GM19240 (cell line): Measurements from ENCODE around the gene AGPAT1.
"Not testable (repeated sequence)": the region's sequence is repeated elsewhere in the genome, so short reads cannot be mapped to it uniquely, and the experiment has no call there.

ENCODE experiments used
- DNase-seq: peaks from one replicate; pipeline ENCODE4 v3.0.0; 2011; ENCODE audit warnings: low spot score; ENCODE audit not compliant: insufficient read length

The AGPAT1 gene

DNA sequence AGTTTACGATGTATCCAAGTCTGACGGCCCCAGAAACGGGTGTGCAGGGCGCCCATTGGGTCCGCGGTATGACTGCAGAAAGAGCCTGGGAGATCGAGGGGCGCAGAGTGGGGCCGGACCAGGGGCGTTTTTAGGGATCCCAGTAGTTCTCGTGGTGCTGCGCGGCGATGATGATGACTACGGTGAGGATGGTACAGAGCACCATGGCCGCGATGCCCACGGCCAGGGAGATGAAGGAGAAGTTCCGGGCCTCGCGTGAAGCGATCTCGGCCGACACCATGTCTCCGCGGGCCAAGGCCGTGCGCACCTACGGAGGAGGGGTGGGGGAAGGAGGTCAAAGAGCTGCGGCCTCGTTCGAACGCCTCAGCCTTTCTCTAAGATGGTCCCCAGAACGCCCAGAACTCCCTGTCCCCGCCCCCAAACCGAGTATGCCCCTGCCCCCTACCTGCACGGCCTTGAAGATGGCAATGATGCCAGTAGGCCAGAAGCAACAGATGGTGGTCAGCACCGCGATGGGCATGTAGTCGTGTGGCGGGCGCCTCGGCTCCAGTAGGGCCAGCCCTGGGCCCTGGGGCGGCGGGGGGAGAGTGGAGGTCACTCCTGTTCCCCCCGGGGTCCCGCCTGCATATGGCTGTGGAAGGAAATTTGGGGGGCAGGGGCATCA lies 26.7 kb downstream of the AGPAT1 start:
- no peak for DNase-seq

DNA sequence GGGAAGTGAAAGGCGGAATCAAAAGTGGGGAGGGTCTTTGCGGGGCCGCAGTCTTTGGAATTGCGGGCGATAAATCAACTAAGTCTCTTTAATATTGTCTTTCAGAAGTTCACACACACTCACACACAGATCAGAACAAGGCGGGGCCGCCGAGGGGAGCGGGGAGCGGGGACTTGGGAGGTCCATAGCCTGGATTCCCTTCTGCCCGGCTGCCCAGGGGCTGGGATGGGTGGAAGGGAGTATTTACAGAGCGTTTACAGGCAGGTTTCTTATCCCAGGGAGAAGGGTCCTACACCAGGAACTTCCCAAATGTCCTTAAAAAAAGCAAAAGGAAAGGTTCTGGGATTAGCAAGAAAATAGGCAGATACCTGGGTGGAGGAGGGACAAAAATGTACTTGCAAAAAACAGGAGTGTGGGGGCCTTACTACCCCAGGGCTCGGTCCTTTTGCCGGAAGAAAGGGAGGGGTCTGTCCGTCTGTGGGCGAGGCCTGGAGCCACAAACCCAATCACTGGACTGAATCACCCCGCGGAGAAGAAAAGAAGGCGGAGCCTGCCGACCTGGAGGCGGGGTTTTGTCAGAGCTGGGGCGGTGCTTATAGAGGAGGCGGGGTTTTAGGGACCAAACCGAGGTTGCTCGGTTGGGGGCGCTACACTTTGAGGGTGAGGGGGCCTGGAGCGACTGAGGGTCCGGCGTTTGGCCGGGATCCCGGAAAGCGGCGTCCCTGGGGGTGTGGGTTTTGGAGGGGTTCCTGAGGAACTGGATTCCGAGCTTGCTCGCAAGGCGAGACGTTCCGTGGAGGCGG lies 27.4 kb downstream of the AGPAT1 start:
- DNase-seq, result no peak

DNA sequence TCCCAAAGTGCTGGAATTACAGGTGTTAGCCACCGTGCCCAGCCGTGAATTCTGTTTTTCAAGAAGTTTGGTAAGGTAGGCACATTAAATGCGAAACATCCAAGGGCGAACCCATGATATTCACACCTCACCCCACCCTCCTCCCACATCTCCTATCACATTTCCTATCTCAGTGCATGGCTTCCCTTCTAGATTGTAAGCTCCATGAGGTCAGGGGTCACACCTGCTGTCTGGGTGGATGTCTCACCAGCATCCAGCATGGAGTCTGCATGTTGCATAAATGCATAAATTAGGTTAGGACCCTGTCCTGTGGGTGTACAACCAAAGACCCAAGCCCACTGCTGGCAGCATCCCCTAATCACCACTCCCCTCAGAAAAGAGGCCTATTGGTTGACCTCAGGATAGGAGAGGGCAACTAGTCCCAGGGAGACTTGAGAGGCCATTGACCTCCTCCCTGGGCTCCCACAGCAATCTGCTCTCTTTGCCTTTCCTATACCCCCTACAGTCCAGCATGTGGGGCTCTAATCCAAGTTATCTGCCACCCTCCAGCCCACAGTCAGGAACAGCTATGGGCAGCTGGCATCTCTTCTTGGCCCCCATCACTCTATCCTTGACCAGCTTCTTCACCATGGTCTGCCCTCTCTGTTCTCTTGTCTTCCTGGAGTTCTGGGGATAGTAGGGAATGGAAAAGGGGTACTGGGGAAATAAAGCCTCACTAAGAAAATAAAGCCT lies 28.3 kb downstream of the AGPAT1 start:
- no peak for DNase-seq

DNA sequence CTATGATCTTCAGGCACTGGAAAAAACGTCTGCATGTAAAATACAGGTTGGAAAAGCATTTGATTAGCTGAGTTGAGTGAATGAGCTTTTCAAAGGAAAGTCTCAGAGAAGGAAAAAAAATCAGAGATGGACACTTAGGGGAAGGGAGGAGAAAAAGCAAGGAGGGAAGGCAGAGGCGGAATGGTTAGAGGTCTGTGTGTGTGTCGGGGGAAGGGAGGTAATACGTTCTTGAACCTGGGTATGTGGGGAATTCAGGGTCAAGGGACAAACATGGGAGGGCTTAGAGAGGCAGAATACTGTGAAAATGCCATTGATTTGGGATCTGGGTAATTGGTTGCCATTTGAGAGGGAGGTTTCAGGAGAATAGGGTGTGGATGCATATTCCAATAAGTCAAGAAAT lies 29.2 kb downstream of the AGPAT1 start:
- no peak for DNase-seq

DNA sequence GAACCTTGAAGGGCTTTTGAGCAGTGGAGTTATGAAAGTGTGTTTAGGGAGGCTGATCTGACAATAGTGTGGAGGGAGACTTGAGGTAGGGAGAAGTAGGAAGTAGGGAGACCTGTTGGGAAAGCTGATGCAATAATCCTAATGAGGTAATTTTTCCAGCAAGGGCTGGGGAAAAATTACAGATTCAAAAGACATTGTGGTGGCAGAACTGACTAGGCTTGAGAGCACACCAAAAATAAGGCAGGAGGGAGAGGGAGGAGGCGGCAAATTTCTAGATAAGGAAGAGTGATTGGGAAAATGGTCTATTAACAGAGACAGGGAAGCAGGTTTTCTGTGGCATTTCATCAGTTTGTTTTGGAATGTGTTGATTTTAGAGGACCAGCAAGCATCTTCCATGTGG lies 29.6 kb downstream of the AGPAT1 start:
- DNase-seq, result no peak

DNA sequence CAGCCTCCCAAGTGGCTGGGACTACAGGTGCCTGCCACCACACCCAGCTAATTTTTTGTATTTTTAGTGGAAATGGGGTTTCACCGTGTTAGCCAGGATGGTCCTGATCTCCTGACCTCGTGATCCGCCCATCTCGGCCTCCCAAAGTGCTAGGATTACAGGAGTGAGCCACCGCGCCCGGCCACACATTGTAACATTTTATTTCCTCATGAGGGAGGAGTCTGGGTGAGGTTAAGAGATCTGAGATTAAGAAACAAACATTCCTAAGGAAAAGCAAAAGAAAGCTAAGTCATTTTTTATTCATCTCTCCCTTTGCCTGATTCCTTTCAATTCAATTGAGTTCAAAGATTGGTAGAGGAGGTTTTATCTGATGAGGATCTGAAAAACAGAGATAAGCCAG lies 31.6 kb downstream of the AGPAT1 start:
- DNase-seq, result not testable (repeated sequence)

DNA sequence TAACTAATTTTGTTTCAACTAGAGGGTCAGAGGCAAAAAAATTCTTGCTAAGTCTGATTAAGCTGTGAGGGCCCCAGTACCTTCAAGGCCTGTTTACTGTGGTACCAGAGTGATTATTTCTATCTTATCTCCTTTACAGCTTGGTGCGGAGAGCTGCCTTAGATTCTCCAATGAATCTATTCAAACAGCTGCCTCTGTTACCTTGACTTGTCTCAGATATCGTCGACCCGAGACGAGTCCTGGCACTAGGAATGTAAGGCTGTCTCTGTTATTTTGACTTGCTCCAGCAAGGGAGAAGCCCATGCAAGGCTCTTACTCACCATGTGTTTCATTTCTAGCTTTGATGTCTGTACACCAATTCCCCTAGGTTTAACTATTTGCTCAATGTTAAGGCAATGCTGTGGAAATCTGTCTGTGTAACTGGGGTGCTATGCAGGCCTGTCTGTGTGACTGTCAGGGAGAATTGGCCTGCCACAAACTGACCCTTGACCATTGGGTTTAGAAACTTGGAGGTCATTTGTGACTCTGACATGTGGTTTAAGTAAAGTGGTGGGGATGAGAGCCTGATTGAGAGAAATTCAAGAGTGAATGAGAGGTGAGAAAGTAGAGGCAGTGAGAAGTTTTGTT lies 35.4 kb downstream of the AGPAT1 start:
- no peak for DNase-seq

DNA sequence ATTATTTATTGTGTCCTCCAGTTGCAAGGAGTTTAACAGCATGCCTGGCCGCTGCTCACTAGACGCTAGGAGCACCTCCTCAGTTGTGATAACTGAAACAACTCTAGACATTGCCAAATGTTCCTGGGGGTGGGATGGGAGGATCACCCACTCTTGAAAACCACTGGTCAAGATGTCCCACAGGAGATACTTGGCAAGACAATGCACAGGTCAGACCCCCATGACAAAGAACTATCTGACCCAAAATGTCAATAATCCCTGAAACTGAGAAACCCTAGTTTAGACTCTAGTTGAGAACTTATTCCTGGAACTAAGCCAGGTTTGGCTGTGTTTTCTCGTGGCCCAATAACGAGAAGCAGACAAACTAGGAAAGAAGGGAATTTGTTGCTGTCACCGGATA lies 36.3 kb downstream of the AGPAT1 start:
- no peak for DNase-seq

DNA sequence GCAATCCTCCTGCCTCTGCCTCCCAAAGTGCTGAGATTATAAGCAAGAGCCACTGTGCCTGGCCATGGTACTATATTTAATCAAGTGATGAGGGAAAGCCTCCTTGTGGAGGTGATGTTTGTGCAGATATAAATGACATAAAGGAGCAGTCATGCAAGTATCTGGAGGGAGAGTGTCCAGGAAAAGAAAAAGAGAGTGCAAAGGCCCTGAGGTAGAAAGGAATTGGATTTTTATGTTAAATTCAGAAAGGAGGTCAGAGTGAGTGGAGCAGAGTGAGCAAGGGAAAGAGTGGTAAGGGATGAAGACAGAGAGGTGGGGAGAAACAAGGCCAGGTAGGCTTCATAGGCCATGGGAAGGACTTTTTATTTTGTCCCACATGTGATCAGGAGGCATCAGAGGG lies 38.4 kb downstream of the AGPAT1 start:
- DNase-seq, result no peak

DNA sequence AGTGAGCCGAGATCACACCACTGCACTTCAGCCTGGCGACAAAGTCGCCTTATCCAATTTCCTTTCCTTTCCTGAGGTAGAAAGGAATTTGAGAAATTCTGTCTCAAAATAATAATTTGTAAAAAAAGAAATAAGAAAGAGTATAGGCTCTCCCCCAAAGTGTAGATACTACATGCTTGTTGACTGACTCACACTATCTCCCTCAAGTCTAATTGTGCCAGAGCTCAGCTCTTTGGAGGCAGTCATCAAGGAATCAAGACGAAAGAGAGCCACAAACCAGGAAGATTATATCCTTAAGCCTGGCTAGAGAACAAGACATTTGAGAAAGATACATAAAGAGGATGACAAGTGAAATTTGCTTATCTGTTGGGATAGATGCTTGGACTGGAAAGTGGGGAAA lies 42.1 kb downstream of the AGPAT1 start:
- DNase-seq, result no peak

DNA sequence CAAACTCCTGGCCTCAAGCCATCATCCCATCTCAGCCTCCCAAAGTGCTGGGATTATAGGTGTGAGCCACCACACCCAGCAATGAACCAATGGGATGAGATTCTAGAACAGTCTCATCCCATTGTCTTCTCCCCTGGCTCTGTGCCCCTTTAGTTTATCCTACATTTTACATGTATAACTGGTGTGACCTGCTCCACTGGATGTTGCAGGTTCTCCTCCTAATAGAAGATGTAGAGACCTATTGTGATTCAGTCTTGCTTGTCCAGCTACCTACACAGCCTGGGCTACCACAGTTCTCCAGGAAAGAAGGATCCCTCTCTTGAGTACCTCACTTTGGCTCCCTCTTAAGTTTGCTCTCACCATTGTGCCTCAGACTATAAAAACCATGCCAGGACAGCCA lies 43.8 kb downstream of the AGPAT1 start:
- DNase-seq, result no peak

DNA sequence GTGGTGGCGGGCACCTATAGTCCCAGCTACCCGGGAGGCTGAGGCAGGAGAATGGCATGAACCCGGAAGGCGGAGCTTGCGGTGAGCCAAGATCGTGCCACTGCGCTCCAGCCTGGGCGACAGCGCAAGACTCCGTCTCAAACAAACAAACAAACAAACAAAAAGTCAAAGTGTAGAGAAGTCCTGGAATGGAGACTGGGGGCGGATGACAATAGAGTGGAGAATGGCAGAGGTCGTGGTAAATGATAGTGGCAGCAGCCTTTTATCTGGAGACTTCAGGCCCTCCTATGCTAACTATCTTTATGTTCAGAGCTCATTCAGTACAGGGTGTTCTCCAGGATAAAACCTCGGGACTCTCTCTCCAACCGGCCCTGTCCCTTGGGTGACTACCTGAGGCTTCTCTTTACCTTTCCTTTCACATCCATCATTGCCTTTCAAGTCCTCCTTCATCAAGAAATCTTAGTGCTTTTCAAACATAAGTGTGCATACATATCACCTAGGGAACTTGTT lies 44.4 kb downstream of the AGPAT1 start:
- no peak for DNase-seq

DNA sequence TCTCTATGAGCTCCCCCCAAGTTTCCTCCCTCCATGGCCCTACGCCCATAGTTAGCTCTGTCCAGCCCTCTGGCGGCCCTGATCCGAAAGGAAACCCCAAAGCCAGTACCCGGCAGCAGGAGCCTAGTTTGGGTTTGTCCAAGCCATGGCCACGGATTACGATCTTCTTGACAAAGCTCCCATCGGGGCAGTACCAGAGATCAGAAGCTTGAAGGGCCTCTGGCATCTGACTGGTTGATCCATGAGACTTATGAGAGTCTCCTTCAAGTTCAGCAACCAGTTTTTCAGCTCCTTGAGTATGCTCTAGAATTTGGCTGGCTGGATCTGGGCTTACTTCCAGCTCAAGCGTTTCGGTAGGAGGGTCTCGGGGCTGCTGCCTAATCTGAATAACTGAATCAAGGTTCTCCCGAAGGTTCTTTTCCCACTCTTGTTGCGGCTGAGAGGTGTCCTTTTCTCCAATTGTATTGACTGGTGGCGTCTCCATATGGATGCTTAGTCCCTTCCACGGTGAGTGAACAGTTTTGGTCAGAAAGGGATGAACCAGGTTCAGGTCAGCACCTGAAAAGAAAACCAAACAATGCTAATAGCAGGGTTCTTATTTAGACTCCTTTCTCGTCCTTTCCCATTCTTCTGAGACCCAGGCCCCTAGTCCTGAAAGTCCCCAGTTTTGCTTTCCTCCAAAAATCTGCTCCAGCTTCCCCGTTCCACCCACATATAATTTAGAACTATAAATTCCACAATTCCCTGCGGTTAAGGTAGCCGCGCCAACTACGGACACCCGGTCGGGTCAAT lies 46.4 kb downstream of the AGPAT1 start:
- no peak for DNase-seq

DNA sequence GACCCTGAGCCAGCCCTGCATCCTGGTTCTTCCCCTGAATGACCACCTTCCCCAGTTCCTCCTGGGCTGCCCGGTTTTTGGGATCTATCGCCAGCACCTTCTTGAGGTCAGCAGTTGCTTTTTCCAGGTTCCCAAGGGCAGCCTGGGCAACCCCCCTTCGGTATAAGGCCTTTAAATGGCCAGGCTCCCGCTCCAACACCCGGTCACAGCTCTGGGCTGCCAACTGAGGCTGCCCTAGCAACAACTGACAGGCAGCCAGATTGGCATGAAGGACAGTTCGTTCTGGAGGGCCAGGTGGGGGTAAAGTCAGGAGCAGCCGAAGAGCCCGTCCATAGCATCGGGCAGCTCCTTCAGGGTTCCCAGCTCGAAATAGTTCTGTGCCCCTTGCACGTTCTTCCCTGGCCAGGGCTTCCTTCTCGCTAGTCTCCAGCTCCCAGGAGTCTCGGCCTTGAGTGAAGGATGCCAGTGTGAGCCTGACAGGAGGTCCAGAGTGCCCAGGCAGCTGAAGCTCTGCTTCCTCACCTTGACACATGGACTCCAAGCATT lies 47.1 kb downstream of the AGPAT1 start:
- no peak for DNase-seq

DNA sequence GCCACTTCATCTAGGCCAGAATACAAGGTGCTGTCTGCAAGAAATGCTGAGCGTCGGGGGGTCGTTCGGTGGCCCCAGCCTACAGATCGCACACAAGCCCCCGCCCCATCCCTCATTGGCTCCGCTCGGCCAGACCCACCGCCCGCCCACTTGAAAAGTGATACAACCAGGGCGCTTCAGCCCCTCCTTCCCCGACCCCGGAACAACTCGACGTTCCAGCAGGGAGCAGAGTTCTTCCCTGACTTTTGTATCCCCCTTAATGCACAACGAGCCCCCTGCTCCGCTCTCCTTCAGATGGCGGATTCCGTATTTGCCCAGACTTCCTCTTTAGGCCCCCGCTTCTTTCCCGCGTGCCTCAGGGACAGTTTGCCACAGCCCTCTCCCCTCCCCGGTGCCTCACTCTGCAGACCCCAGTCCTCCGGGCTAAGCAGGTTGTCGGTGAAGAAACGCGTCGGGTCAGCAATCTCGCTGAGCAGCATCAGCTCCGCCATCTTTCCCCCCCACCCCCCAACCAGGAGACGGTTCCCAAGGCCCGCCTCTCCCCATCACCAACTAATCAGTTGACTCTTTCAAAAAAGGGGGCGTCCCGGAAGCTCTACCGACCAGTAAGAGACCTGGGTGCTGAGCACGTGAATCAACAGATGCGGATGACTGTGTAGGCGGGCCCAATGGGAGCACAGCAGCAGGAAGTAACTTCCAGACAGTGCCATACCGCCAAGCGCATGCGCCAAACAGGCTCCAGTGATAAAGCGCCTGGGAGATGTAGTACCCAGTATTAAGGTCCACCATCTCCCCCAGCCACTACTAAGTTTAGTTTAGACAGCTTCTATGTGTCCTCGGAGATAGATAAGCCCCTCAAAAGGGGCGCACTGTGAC lies 47.9 kb downstream of the AGPAT1 start, which contains the start of gene ATF6B:
Gene ATF6B, minus strand, starts transcription at position 530 of the 876 bp plus-strand sequence. Its CDS starts 39 bp downstream, at position 491.
- DNase-seq, result peak; percentile 97

DNA sequence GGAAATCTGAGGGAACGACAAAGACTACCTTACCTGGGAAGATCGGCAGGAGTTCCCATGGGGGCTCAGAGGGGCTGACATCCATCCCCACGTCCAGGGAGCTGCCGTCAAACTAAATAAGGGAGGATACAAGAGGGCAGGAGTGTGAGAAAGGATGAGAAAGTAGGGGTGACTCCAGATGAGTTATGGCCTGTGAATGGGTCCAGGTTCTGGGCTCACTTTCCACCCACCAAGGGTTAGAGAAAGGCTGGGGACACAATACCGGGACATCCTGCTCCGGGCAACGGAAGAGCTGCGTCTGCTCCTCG lies 48.5 kb downstream of the AGPAT1 start:
- no peak for DNase-seq

DNA sequence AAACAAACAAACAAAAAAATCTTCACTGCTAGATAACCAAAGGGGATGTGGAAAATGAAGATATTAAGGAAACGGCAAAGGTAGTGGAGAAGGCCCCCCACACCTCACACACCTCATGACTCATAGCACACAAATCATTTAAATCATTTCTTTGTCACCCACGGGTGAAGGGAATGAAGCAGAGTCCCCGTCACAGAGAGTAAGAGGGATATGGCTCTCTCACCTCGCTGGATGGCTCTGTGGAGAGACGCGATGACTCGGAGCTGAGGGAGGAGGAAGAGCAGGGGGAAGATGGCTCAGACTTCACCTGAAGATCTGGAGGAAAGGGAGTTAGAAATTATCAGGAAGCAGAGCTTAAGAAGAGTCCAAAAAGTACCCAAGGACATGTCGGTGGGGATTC lies 49.0 kb downstream of the AGPAT1 start:
- no peak for DNase-seq

DNA sequence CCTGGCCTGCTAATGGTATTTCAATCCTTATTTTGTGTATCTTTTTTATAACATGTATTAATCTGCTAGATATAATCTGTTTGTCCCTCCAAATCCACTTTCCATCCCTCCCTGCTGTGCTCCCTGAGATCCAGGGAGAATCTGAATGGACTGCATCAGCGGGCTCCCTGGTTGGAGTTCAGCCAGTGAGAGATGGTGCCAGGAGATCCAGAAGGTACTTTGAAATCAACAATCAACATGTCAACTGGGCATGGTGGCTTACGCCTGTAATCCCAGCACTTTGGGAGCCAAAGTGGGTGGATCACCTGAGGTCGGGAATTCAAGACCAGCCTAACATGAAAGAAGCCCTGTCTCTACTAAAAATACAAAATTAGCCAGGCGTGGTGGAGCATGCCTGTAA lies 52.2 kb downstream of the AGPAT1 start:
- DNase-seq, result no peak

DNA sequence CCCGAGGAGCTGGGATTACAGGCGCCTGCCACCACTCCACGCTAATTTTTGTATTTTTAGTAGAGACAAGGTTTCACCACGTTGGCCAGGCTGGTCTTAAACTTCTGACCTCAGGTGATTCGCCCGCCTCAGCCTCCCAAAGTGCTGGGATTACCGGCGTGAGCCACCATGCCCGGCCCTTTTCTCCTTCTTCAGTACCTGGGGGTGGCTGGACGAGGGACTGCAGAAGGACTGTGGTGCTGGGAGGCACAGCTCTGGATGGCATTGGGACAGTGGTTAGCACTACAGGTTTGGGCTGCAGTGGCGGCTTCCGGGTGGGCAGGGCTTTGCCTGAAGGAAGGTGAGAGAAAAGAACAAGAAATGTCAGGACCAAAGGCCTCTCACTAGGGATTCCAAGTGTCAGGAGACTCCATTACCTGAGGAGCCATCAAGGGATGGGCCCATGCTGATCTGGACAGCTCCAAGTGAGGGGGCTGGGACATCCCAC lies 55.3 kb downstream of the AGPAT1 start:
- no peak for DNase-seq
